Caco-2 (cell line): ENCODE measurements around the gene RRAGD. TPM values are rescaled to one million over a fixed set of nuclear protein-coding genes. Genes with fewer than 3 reads are reported as not detected.

Experiments
- BruUV-seq: library from RNA; stranded (reverse); fragments of 400-500 nt; replicated peaks from 2 replicates; lab custom pipeline; 2021; lab: Mats Ljungman, UMichigan
- CTCF ChIA-PET: fragments of 300-600 bp; sonication (Branson Sonifier 250); formaldehyde crosslinking; loops from one replicate; lab custom pipeline; 2022; ENCODE audit warnings: antibody characterized with exemption; lab: Charles Lee
- POLR2A ChIA-PET: fragments of 300-600 bp; sonication (Branson Sonifier 250); formaldehyde crosslinking; loops from one replicate; lab custom pipeline; 2022; ENCODE audit warnings: antibody characterized with exemption; lab: Charles Lee
- DNase-seq, 2 experiments: peaks; one replicate each; pipeline versions ENCODE4 v3.0.0 to v3.0.0-alpha.2; 2020 to 2022
- H3K27me3 ChIP-seq: replicated peaks from 2 replicates; pipeline ENCODE4 v1.6.0; 2011; ENCODE audit warnings: low read length; ENCODE audit not compliant: control insufficient read depth, insufficient read depth
- H3K36me3 ChIP-seq: 2 replicates; pipeline ENCODE4 v1.5.1; 2011; ENCODE audit warnings: low read length; ENCODE audit not compliant: control insufficient read depth, insufficient read depth
- H3K4me1 ChIP-seq: fragments of 250-450 bp; sonication (Bioruptor Pico); 2 replicates; pipeline ENCODE4 v1.5.1; 2020; ENCODE audit warnings: mild to moderate bottlenecking
- H3K4me3 ChIP-seq: 2 replicates; pipeline ENCODE4 v1.5.1; 2011; ENCODE audit warnings: low read depth, mild to moderate bottlenecking, control low read depth, low read length
- H3K9me3 ChIP-seq: fragments of 250-450 bp; sonication (Bioruptor Pico); 2 replicates; pipeline ENCODE4 v1.5.1; 2020; ENCODE audit warnings: mild to moderate bottlenecking, moderate library complexity
- H3K27ac Mint-ChIP-seq: one replicate; pipeline ENCODE4 v1.8.0; 2022; ENCODE audit warnings: mixed read lengths; ENCODE audit not compliant: unreplicated experiment
- H3K27me3 Mint-ChIP-seq: one replicate; pipeline ENCODE4 v1.8.0; 2022; ENCODE audit warnings: mixed read lengths; ENCODE audit not compliant: insufficient read depth, unreplicated experiment
- H3K36me3 Mint-ChIP-seq: one replicate; pipeline ENCODE4 v1.8.0; 2022; ENCODE audit warnings: mild to moderate bottlenecking, mixed read lengths; ENCODE audit not compliant: insufficient read depth, unreplicated experiment
- H3K4me1 Mint-ChIP-seq: one replicate; pipeline ENCODE4 v1.8.0; 2022; ENCODE audit warnings: low read depth, mixed read lengths; ENCODE audit not compliant: unreplicated experiment
- H3K4me3 Mint-ChIP-seq: one replicate; pipeline ENCODE4 v1.8.0; 2022; ENCODE audit warnings: mild to moderate bottlenecking, moderate library complexity, mixed read lengths; ENCODE audit not compliant: unreplicated experiment
- H3K9me3 Mint-ChIP-seq: one replicate; pipeline ENCODE4 v1.8.0; 2022; ENCODE audit warnings: mixed read lengths; ENCODE audit not compliant: unreplicated experiment
- CTCF ChIP-seq, 2 experiments: fragments of 200-600 bp in 1 of 2; IDR thresholded peaks; 1 replicate in 1 of 2; 2 replicates in 1 of 2; pipeline versions ENCODE4 v1.5.1 to v1.8.0; 2011 to 2022; ENCODE audit warnings: antibody characterized with exemption in 1 of 2, control low read depth in 1 of 2, inconsistent platforms in 1 of 2, low read depth in 1 of 2, low read length in 1 of 2, mild to moderate bottlenecking in 1 of 2, moderate library complexity in 1 of 2; ENCODE audit not compliant: insufficient read depth in 1 of 2, severe bottlenecking in 1 of 2, unreplicated experiment in 1 of 2
- intact Hi-C: fragments of 100-400 bp; cut with micrococcal nuclease; formaldehyde crosslinking; loops from one replicate; pipeline ENCODE4 v1.10.0; 2022; ENCODE audit not compliant: unreplicated experiment
- total RNA-seq: library from RNA; stranded (reverse); gene quantifications from 2 replicates; pipeline ENCODE4 v1.2.3, GENCODE V29; 2022

RRAGD gene
- total RNA-seq, 1 experiment from 2014 or later = 8.0 TPM

GRCh38 chr6:89458704-89459103, 46.6 kb upstream of the RRAGD start:
- BruUV-seq = no TSS peak
- POLR2A ChIA-PET = no interaction called here

GRCh38 chr6:89454300-89454699, 42.2 kb upstream of the RRAGD start:
- POLR2A ChIA-PET = no interaction called here
- H3K9me3 Mint-ChIP-seq = no peaks in the 10 kb centered on the region
- no peaks in the 10 kb centered on the region for H3K27me3 Mint-ChIP-seq
- no peak overlapping the region for H3K4me3 ChIP-seq
- H3K4me1 Mint-ChIP-seq = no peaks in the 10 kb centered on the region
- DNase-seq = no peak
- H3K36me3 ChIP-seq = no peaks in the 10 kb centered on the region
- BruUV-seq = no TSS peak
- H3K9me3 ChIP-seq = no peaks in the 10 kb centered on the region
- no peaks in the 10 kb centered on the region for H3K36me3 Mint-ChIP-seq
- CTCF ChIA-PET = no interaction called here
- TF ChIP-seq CTCF (IDR thresholded peaks at IDR 0.05; ENCODE audit: insufficient read depth in 1 of 2, low read depth in 1 of 2, low read length in 1 of 2, severe bottlenecking in 1 of 2, unreplicated experiment in 1 of 2) = no peak
- H3K27ac Mint-ChIP-seq = no peak overlapping the region
- intact Hi-C loops = no loop called here
- no peaks in the 10 kb centered on the region for H3K27me3 ChIP-seq
- 0 out of 2 replicates have a peak, but pooled peaks cover 3% of the 10 kb centered on the region for H3K4me1 ChIP-seq
- no peak overlapping the region for H3K4me3 Mint-ChIP-seq

More at GRCh38 chr6:89458704-89459103, 46.6 kb upstream of the RRAGD start:
- Histone ChIP-seq H3K9me3 (no peaks in the 10 kb centered on the region), H3K36me3 (no peaks in the 10 kb centered on the region), H3K27me3 (no peaks in the 10 kb centered on the region), H3K4me1 (0 out of 2 replicates have a peak, but pooled peaks cover 3% of the 10 kb centered on the region), H3K4me3 (no peak overlapping the region)
- no peaks in the 10 kb centered on the region for H3K9me3 Mint-ChIP-seq
- CTCF ChIA-PET = interaction anchor here (0.7 kb wide), 1 partner anchor 108 kb away, joined by 3 read pairs; no protein-coding TSS in a partner anchor
- intact Hi-C loops = no loop called here
- no peak for TF ChIP-seq CTCF (IDR thresholded peaks at IDR 0.05; ENCODE audit: insufficient read depth in 1 of 2, low read depth in 1 of 2, low read length in 1 of 2, severe bottlenecking in 1 of 2, unreplicated experiment in 1 of 2)
- H3K4me1 Mint-ChIP-seq = peaks cover 6% of the 10 kb centered on the region
- no peak for DNase-seq
- no peaks in the 10 kb centered on the region for H3K36me3 Mint-ChIP-seq
- H3K4me3 Mint-ChIP-seq = no peak overlapping the region
- H3K27me3 Mint-ChIP-seq = no peaks in the 10 kb centered on the region
- H3K27ac Mint-ChIP-seq = no peak overlapping the region

GRCh38 chr6:89452281-89452680, 40.2 kb upstream of the RRAGD start:
- no peaks in the 10 kb centered on the region for H3K36me3 Mint-ChIP-seq
- POLR2A ChIA-PET = no interaction called here
- no peaks in the 10 kb centered on the region for H3K27me3 Mint-ChIP-seq
- intact Hi-C loops = no loop called here
- no peaks in the 10 kb centered on the region for H3K9me3 Mint-ChIP-seq
- Histone ChIP-seq H3K36me3 (no peaks in the 10 kb centered on the region), H3K9me3 (no peaks in the 10 kb centered on the region), H3K4me1 (0 out of 2 replicates have a peak, but pooled peaks cover 3% of the 10 kb centered on the region), H3K4me3 (no peak overlapping the region), H3K27me3 (no peaks in the 10 kb centered on the region)
- no peaks in the 10 kb centered on the region for H3K4me1 Mint-ChIP-seq
- no peak for TF ChIP-seq CTCF (IDR thresholded peaks at IDR 0.05; ENCODE audit: insufficient read depth in 1 of 2, low read depth in 1 of 2, low read length in 1 of 2, severe bottlenecking in 1 of 2, unreplicated experiment in 1 of 2)
- CTCF ChIA-PET = no interaction called here
- no peak overlapping the region for H3K27ac Mint-ChIP-seq
- DNase-seq = no peak
- BruUV-seq = no TSS peak
- H3K4me3 Mint-ChIP-seq = no peak overlapping the region
